ENCODE data around the gene PAX5.
"Not testable (repeated sequence)": the region's sequence is repeated elsewhere in the genome, so short reads cannot be mapped to it uniquely, and the experiment has no call there.

Gene PAX5

GRCh38 chr9:36877239-36877638 is 156.8 kb downstream of the PAX5 start:
- DNase-seq (ENCODE audit: low spot score), result no peak

- no peak for DNase-seq (ENCODE audit: low spot score)
Observed at GRCh38 chr9:36876056-36876455, 158.0 kb downstream of the PAX5 start.

- no peak for DNase-seq (ENCODE audit: low spot score)
Observed at GRCh38 chr9:36874921-36875320, 159.1 kb downstream of the PAX5 start.

- DNase-seq (ENCODE audit: low spot score), result no peak
Observed at GRCh38 chr9:36874261-36874660, 159.8 kb downstream of the PAX5 start.

GRCh38 chr9:36873247-36873875 is 160.7 kb downstream of the PAX5 start:
- peak; percentile 33 for DNase-seq (ENCODE audit: low spot score)

GRCh38 chr9:36872641-36873040 is 161.4 kb downstream of the PAX5 start:
- DNase-seq (ENCODE audit: low spot score), result no peak

- DNase-seq (ENCODE audit: low spot score), result no peak
Observed at GRCh38 chr9:36871606-36872005, 162.5 kb downstream of the PAX5 start.

GRCh38 chr9:36870960-36871359 is 163.1 kb downstream of the PAX5 start:
- no peak for DNase-seq (ENCODE audit: low spot score)

GRCh38 chr9:36869605-36870004 is 164.5 kb downstream of the PAX5 start:
- not testable (repeated sequence) for DNase-seq (ENCODE audit: low spot score)

GRCh38 chr9:36868586-36869282 is 165.3 kb downstream of the PAX5 start:
- DNase-seq (ENCODE audit: low spot score), result no peak

GRCh38 chr9:36867672-36868471 is 166.2 kb downstream of the PAX5 start:
- no peak for DNase-seq (ENCODE audit: low spot score)

GRCh38 chr9:36867241-36867640 is 166.8 kb downstream of the PAX5 start:
- no peak for DNase-seq (ENCODE audit: low spot score)

- DNase-seq (ENCODE audit: low spot score), result no peak
Observed at GRCh38 chr9:36866840-36867239, 167.2 kb downstream of the PAX5 start.

- DNase-seq (ENCODE audit: low spot score), result no peak
Observed at GRCh38 chr9:36865731-36866635, 168.1 kb downstream of the PAX5 start.

- no peak for DNase-seq (ENCODE audit: low spot score)
Observed at GRCh38 chr9:36864491-36865410, 169.3 kb downstream of the PAX5 start.

GRCh38 chr9:36862206-36863145 is 171.6 kb downstream of the PAX5 start:
- DNase-seq (ENCODE audit: low spot score), result peak; percentile 10

GRCh38 chr9:36861528-36862205 is 172.4 kb downstream of the PAX5 start:
- no peak for DNase-seq (ENCODE audit: low spot score)

GRCh38 chr9:36858805-36859375 is 175.2 kb downstream of the PAX5 start:
- DNase-seq (ENCODE audit: low spot score), result no peak

All from kidney capillary endothelial cell (primary cell).